Vagina (tissue), 2 donors: ENCODE measurements around the gene SEC14L5. TPM values are rescaled to one million over a fixed set of nuclear protein-coding genes. Genes with fewer than 3 reads are reported as not detected.

Experiments
- DNase-seq, 2 donors: peaks; one replicate each; pipeline ENCODE4 v3.0.0-alpha.2; 2017; ENCODE audit errors: extremely low spot score in 2 of 2
- H3K27ac ChIP-seq: fragments of 200-600 bp; sonication (generic); one replicate; pipeline ENCODE4 v1.5.1; 2019
- H3K27me3 ChIP-seq: fragments of 200-600 bp; sonication (generic); one replicate; pipeline ENCODE4 v1.5.1; 2019
- H3K36me3 ChIP-seq, 2 donors: fragments of 200-600 bp; sonication (generic); one replicate each; pipeline ENCODE4 v1.5.1; 2017 to 2019
- H3K4me1 ChIP-seq: fragments of 200-600 bp; sonication (generic); one replicate; pipeline ENCODE4 v1.5.1; 2019
- H3K4me3 ChIP-seq, 2 donors: fragments of 200-600 bp; sonication (generic); 1 replicate in 1 of 2; 2 replicates in 1 of 2; pipeline ENCODE4 v1.5.1; 2016 to 2019
- H3K9me3 ChIP-seq: fragments of 200-600 bp; sonication (generic); one replicate; pipeline ENCODE4 v1.5.1; 2019
- CTCF ChIP-seq, 3 experiments: fragments of 450-650 bp in 2 of 3; fragments of 200-600 bp in 1 of 3; sonication (generic) in 1 of 3; IDR thresholded peaks; one replicate each; pipeline ENCODE4 v1.5.1; 2017 to 2019; ENCODE audit warnings: antibody characterized with exemption in 3 of 3, mild to moderate bottlenecking in 2 of 3, moderate library complexity in 2 of 3
- POLR2A ChIP-seq, 2 donors: fragments of 450-650 bp; IDR thresholded peaks; one replicate each; pipeline ENCODE4 v1.6.1; 2017; ENCODE audit warnings: antibody characterized with exemption in 2 of 2, mild to moderate bottlenecking in 2 of 2, moderate library complexity in 2 of 2
- POLR2AphosphoS5 ChIP-seq, 2 donors: sonication (generic); formaldehyde crosslinking; IDR thresholded peaks; one replicate each; pipeline ENCODE4 v1.9.0; 2017; ENCODE audit warnings: antibody characterized with exemption in 2 of 2, mild to moderate bottlenecking in 2 of 2, low read depth in 1 of 2; ENCODE audit not compliant: insufficient read depth in 1 of 2
- intact Hi-C: fragments of 100-400 bp; cut with DNase I; formaldehyde crosslinking; loops from one replicate; pipeline ENCODE4 v1.15.1; 2023
- total RNA-seq: library from RNA; depleted of rRNA; stranded (reverse); fragments of >200 nt; gene quantifications from one replicate; pipeline ENCODE4 v1.2.3, GENCODE V29; 2016

The SEC14L5 gene
- total RNA-seq, 1 donor from 2014 or later = 0.49 TPM

GRCh38 chr16:4917117-4917516 lies 41.0 kb upstream of the SEC14L5 start:
- no peak for DNase-seq
- Histone ChIP-seq H3K4me1 (peaks cover 45% of the 10 kb centered on the region), H3K9me3 (no peaks in the 10 kb centered on the region), H3K27ac (peak overlapping the region; percentile 49), H3K4me3 (no peak overlapping the region), H3K27me3 (no peaks in the 10 kb centered on the region), H3K36me3 (peaks cover 0 to 6% of the 10 kb centered on the region in 2 donors)
- intact Hi-C loops = no loop called here
- no peak for TF ChIP-seq CTCF (IDR thresholded peaks at IDR 0.05)
- TF ChIP-seq POLR2AphosphoS5 (IDR thresholded peaks at IDR 0.05; ENCODE audit: insufficient read depth in 1 of 2, low read depth in 1 of 2) = no peak
- no peak for TF ChIP-seq POLR2A (IDR thresholded peaks at IDR 0.05)

- H3K27me3 ChIP-seq = no peaks in the 10 kb centered on the region
- no peak overlapping the region for H3K4me3 ChIP-seq
- H3K27ac ChIP-seq = peak overlapping the region; percentile 53
- TF ChIP-seq CTCF (IDR thresholded peaks at IDR 0.05) = no peak
- TF ChIP-seq POLR2A (IDR thresholded peaks at IDR 0.05) = no peak
- peak in 1 of 2 donors; percentile 41 for TF ChIP-seq POLR2AphosphoS5 (IDR thresholded peaks at IDR 0.05; ENCODE audit: insufficient read depth in 1 of 2, low read depth in 1 of 2)
- peaks cover 0 to 3% of the 10 kb centered on the region in 2 donors for H3K36me3 ChIP-seq
- no peak for DNase-seq
- intact Hi-C loops = no loop called here
- peaks cover 61% of the 10 kb centered on the region for H3K4me1 ChIP-seq
- H3K9me3 ChIP-seq = no peaks in the 10 kb centered on the region
Measured at GRCh38 chr16:4918781-4919251, 39.3 kb upstream of the SEC14L5 start.

- intact Hi-C loops = no loop called here
- Histone ChIP-seq H3K4me1 (peaks cover 76% of the 10 kb centered on the region), H3K4me3 (no peak overlapping the region), H3K27me3 (no peaks in the 10 kb centered on the region), H3K9me3 (no peaks in the 10 kb centered on the region), H3K27ac (peak overlapping the region; percentile 78), H3K36me3 (peaks cover 0 to 3% of the 10 kb centered on the region in 2 donors)
- DNase-seq = no peak
- TF ChIP-seq POLR2AphosphoS5 (IDR thresholded peaks at IDR 0.05; ENCODE audit: insufficient read depth in 1 of 2, low read depth in 1 of 2) = no peak
- TF ChIP-seq CTCF (IDR thresholded peaks at IDR 0.05) = no peak
- TF ChIP-seq POLR2A (IDR thresholded peaks at IDR 0.05) = no peak
Measured at GRCh38 chr16:4920826-4921225, 37.3 kb upstream of the SEC14L5 start.

GRCh38 chr16:4922721-4923342 lies 35.3 kb upstream of the SEC14L5 start:
- no peak for DNase-seq
- Histone ChIP-seq H3K4me1 (peaks cover 59% of the 10 kb centered on the region), H3K36me3 (peaks cover 0 to 10% of the 10 kb centered on the region in 2 donors), H3K27me3 (no peaks in the 10 kb centered on the region), H3K4me3 (no peak overlapping the region), H3K9me3 (no peaks in the 10 kb centered on the region), H3K27ac (peak overlapping the region; percentile 78)
- TF ChIP-seq CTCF (IDR thresholded peaks at IDR 0.05) = no peak
- peak in 1 of 2 donors; percentile 59 for TF ChIP-seq POLR2AphosphoS5 (IDR thresholded peaks at IDR 0.05; ENCODE audit: insufficient read depth in 1 of 2, low read depth in 1 of 2)
- intact Hi-C loops = no loop called here

- Histone ChIP-seq H3K27ac (peak overlapping the region; percentile 45), H3K4me3 (no peak overlapping the region), H3K9me3 (no peaks in the 10 kb centered on the region), H3K4me1 (peaks cover 52% of the 10 kb centered on the region), H3K36me3 (peaks cover 0 to 11% of the 10 kb centered on the region in 2 donors), H3K27me3 (no peaks in the 10 kb centered on the region)
- intact Hi-C loops = no loop called here
- TF ChIP-seq CTCF (IDR thresholded peaks at IDR 0.05) (no peak), POLR2AphosphoS5 (IDR thresholded peaks at IDR 0.05; ENCODE audit: insufficient read depth in 1 of 2, low read depth in 1 of 2) (no peak), POLR2A (IDR thresholded peaks at IDR 0.05) (no peak)
- DNase-seq = no peak
Measured at GRCh38 chr16:4923853-4924252, 34.3 kb upstream of the SEC14L5 start.
